ENCODE results near the gene BEST3.
A peak's percentile ranks its signal among the peaks of the same experiment; 100 is the strongest.

Gene BEST3

DNA sequence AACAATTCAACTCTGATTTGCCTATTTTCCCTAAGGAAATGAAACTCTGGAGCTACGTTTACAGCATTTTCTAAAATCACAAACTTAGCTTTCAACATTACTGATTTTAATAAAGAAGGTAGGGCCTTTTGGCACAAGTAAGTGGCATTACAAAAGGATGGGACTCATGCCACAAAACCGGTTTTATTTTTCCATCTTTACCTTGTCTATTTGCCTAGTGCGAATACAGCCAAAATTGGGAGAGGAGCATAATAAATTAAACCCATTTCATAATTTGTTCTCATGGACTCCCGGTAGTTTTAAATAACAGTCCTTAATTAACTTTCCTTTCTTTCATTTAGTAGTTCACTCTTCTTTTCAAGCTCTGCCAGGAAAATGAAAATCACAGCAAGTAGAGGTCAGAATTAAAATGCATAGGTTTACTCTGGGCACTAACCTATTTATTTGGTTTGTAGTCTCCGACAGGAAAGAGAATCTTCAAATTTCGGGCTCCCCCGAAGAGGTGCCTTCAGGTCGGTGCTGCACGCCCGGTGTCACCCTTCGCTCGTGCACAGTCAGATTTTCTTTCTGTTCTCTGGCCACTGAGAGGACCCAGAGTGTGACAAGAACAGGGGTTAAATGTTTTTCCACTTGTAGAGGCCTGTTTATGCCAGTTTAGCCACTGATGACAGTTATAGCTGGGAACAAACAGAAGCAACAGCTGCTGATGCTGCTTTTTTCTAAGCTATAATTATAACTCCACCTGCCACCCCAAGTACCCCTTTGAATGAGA is at the start of gene BEST3:
BEST3 (minus strand) TSS at position 535 of the 772 bp plus-strand sequence. CDS start 1,505 bp downstream, outside the sequence.
- DNase-seq (ENCODE audit: low read depth in 3 of 3), result no peak

DNA sequence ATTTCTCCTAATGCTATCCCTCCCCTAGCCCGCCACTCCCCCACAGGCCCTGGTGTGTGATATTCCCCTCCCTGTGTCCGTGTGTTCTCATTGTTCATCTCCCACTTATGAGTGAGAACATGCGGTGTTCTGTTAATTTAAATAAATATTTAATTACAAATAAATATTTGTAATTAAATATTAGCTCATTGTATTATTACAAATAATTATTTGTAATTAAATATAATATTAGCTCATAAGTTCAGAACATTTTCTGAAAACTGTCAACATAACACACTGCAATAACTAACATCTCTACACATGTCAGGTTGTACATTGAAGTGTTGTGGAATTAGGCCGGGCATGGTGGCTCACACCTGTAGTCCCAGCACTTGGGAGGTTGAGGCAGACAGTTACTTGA is 45.0 kb upstream of the BEST3 start:
- no peak for DNase-seq (ENCODE audit: low read depth in 3 of 3)

DNA sequence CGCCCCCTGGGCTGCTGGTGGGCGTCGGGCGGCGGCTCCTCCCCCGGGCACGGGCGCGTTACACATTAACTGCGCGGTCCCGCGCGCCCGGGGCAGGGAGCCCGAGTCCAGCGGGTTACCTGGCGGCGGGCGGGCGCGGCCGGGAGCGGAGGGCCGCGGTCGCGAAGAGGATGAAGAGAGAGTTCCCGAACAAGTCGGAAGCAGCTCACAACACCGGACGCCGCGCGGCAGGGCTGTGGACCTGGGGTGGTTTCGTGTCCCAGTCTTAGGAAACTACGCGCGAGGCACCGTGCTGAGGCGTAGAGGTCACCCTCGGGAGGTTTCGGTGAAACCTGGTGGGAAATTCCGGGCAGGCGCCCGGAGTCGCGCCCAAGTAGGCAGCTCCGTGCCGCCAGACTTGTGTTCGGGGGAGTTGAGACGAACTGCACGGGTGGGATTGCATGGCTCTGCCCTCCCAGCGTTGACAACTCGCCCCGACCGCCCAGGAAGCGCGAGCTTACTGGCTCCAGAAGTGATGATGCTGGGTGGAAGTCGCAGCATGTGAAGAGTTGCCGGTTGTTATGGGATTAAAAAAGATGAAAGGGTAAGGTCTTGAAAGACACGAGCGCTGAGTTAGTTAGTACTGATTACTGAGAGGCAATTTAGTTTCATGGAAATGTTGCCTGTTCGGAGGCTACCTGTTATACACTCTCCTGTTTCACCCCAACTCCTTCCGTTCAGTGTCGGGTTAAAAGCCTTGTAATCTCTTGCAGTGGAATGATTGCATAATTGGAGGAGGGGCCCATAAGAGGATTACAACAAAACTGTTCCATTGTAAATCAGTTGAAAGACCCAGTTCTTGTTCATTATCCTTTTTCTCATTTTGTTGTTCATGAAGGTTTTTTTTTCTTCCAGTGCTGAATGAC is 40.4 kb upstream of the BEST3 start:
- DNase-seq (ENCODE audit: low read depth in 3 of 3), result peak; percentile 23 to 37 (median 25)

DNA sequence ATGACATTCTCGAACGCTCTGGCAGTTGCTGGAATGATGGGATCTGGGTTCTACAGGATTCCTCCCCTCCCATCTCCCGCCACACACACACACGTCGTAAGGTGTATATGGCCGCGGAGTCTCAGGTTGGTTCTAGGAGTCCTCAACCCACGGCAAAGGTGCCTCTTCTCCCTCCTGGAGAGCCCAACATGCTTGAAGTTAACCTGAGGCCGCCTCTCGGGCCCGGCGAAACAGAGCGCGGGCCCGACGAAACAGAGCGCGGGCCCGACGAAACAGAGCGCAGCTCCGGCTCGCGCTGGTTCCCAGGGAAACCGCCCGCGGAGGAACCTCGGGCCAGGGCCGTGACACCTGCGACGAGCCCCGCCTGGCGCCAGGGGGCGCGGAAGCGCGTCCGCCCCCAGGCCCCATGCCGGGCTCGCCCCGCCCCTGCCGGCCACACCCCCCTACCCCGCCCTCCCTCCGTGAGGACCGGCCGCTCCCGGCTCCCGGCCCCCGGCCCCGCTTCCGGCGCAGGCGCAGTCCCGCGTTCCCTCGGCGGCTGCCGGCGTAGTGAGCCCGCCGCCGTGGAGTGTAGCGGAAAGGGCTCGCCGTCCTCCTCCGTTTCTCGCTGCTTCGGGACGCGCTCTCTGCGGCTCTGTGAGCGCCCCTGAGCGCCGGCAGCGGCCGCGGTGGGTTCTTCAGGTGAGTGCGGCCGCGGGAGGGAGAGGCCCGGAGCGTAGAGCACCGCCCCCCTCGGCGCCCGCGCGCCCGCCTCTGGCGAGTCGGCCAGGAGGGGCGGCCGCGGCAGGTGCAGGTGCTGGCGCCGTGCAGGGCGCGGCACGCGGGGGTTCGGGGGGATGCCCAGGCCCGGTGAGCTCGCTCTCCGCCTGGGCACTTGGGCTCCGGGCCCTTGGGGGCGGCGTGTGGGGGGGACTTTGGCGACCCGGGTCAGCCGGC is 39.5 kb upstream of the BEST3 start, which contains the start of gene RAB3IP:
RAB3IP (plus strand) TSS at position 510 of the 936 bp plus-strand sequence. CDS start 16,549 bp downstream, outside the sequence.
- DNase-seq (ENCODE audit: low read depth in 3 of 3), result peak; percentile 88 to 93 (median 92)

DNA sequence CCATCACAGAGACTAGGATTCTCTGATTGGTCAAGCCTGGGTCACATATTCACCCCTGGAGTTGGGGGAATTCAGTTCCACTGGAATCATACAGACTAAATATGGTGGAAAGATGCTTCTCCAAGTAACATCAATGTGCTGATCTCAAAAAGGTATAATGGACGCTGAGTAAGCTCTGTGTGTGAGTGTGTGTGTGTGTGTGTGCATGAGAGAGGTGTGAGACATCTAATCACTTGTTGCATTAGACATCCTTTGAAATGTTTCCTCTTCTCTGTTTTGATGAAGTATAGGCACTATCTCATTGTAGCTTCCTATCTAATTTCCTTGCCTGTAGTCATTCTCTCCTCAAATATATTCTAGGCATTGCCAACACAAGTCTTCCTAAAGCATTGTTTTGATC is 34.5 kb upstream of the BEST3 start:
- DNase-seq (ENCODE audit: low read depth in 3 of 3), result no peak

DNA sequence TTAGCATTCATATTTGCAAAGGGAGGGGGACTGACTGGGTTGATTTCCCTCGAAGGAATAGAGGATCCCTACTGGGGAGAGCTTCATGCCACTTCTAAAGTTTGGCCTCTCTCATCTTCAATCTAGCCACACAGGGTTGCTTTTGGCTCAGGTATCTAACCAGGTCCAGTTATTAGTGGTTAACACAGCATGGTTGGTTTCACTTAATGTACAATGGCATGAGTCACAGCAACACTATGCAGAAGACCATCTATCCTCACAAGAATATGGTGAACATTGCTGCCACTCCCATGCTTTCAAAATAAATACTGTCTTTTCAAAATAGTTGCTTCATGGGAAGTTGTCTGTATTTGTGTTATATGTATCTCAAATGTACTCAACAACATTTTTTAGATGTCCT is 33.0 kb upstream of the BEST3 start:
- no peak for DNase-seq (ENCODE audit: low read depth in 3 of 3)

DNA sequence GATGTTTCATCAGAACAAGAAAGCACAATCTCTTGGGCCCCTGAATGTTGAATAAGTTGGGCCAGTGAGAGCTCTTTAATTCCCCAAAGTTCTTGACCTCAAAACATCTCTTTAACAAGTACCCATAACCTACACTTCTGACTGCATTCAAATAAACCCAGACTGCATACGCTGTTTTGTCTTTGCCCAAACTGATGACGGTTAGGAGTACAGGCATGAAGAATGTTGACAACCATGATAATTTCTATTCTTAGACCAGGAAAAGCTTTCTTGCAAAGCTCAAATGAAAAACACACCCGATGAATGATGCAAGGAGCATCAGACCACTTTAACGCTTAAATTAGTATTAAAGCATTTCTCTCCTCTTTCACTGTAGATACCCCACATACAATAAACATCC is 27.8 kb upstream of the BEST3 start:
- DNase-seq (ENCODE audit: low read depth in 3 of 3), result no peak

DNA sequence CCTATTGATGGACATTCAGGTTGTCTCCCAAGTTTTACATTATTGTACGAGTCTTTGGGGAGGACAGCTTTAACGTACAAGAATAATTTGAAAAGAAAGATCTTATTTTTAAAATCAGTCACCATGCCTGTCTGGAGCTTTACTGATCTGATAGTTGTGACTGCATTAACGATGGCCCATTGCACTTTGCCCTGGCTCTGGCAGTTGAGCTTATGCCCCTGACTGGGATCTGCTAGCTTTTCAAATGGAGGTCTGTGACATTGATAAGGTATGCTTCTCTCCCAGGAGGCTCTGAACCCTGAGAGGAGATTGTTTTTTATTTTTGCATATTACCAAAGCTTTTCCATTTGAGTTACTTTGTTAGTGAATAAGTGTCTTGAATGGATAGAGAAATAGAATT is 21.6 kb upstream of the BEST3 start:
- no peak for DNase-seq (ENCODE audit: low read depth in 3 of 3)

DNA sequence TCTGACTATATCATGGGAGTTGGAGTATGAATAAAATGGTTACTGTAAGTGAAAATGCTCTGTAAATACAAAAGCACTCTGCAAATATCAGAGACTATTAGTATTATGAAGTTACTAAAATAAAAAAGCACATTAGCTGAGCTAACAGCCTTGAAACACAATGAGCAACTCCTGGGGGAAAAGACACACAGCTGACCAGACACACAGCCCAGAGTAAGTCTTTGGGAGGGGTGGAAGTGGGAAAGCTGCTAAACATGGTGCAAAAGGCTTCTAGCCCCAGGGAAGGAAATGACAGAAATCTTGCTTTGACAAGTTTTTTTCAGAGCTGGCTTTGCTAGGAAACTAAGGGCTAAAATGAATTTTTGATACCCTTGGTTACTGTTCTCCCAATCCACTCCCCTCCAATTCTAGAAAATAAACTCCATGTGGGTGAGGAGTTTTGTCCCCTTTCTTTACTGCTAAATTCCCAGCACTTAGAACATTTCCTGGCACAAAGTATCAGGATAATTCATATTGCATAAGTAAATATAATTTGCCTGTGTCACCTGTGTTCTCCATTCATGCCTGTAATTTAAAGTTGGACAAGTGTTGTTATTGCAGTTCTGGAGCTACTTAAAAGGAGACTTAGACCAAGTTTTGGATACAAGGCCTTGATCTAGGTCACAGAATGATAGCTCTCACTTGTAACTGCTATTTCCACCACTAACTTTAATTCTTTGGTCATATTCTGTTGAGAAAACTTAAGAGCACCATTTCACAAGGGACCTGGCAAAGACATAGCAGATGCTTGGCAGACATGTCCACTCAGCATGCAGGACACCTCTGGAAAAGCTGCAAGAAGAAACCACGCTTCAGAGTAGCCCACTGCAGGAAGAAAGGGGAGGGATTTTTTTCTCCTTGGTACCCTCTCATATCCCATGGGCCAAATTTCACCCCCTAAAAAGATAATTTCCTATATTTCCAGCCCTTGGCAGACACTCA is 20.5 kb upstream of the BEST3 start:
- DNase-seq (ENCODE audit: low read depth in 3 of 3), result no peak

DNA sequence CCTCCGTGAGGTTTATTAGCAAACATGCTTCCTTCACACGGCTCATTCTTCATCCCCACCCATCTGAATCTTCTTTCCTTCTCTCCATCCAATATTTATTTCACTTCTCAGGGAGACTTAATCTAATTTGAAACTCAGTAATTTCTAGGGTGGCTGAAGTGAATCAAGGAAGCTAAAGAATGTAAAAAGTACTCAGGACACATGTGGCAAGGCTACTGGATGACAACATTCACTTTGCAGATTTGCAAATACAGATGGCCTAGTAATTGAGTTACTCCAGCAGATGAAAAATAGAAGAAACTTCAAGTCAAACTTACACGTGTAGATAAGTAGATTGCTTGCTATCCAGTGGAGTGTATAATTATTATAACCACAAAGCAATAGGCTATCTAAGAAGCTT is 15.4 kb upstream of the BEST3 start:
- DNase-seq (ENCODE audit: low read depth in 3 of 3), result no peak

DNA sequence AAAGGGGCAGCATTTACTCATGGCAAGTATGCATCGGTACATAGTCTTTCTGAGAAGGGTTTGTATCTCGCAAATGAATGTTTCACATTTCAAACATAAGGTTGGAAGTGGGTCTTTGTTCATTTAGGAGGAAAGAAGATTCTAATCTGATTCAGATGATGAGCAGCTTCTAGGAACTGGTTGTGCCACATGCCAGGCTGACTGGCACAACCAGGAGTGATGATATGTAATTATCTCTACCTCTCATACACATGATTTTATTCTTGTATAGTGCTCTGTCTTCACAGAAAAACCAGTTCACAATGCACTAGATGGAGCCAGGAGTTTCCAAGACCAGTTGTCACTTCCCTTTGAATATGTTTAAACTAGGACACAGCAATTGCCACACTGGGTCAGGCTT is 13.7 kb upstream of the BEST3 start:
- no peak for DNase-seq (ENCODE audit: low read depth in 3 of 3)

DNA sequence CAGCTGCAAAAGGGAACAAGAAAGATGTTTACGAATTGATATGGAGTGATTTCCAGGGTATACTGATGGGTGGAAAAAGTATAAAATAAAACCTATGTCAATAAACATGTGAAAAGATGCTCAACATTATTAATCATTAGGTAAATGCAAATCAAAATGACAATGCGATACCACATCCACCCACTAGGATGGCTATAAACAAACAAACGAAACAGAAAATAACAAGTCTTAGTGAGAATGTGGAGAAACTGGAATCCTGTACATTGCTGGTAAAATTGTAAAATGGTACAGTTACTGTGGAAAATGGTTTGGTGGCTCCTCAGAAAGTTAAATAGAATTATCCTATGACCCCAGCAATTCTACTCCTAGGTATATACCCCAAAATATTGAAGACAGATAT is 9.5 kb upstream of the BEST3 start:
- no peak for DNase-seq (ENCODE audit: low read depth in 3 of 3)

DNA sequence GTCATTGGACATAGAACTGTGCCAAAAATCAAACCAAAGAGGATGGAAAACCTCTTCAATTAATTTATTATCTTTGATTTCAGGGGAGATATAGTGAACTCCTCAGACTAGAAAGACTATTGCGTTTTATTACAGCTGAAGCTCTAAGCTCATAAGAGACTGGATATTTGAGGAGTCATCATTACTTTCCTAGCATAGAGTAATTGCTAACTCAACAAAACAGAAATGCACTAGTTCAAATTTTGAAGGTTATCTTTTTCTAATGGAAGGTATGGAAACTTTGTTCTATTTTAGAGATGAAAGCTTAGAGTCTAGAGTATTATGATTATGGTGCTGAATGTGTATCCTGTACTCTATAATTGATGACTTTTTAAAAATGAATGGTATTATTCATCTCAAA is 5.3 kb upstream of the BEST3 start:
- no peak for DNase-seq (ENCODE audit: low read depth in 3 of 3)

DNA sequence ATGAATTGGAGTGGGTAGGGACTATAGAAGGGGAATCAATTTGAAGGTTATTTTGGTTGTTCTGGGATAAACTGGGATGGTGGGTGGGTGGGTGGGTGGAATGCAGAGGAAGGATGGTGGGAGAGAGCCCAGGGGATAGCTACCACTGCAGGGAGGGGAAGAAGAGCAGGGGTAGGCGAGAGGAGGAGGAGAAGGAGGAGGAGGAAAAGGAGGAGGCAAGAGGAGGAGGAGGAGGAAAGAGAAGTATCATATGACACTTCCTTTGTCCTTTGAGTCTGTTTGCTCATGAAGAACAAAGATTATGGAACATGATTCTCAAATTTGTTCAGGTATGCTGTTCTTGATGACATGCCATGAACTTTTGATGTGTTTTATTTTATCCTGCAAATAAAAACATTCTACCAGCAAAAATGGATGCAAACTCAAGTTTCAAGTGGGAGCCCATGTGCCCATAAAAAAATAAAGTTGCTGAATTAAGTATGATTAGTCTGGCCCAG is 4.1 kb upstream of the BEST3 start:
- no peak for DNase-seq (ENCODE audit: low read depth in 3 of 3)

DNA sequence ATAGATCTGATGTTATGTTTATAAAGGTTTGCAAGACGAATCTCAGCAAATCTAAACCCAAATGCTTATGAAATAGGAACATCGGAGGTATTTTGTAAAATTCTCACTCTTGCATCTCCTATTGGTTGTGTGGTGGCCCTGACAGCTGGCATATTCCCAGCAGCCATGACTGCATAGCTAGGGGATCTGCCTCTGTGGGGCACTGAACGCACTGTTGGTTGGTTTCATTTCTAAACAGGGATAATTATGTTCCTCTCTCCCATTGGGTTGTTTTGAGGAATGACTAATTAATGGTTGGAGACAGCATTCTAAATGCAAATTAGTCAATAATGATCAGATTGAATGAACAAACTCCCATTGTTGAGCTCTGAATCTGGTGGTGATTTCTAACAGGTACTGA is 2.7 kb upstream of the BEST3 start:
- DNase-seq (ENCODE audit: low read depth in 3 of 3), result no peak

DNA sequence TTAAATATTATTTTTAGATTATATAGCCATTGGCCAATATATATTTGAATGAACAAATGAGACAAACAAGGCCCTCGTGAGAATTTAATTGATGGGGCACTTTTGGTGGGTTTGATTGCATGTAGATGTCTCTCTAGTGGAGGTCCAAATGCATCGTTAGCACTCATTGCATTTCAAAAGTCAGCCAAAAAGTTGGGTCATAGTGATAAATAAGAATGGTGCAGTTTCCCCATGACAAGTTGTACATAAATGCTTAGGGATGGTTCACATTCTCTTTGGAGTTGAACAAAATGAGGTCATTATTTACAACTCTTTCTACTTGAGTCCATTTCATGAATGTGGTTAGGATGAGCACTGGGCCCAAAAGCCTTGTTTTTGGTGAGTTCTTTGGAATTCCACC is 1.0 kb downstream of the BEST3 start:
- no peak for DNase-seq (ENCODE audit: low read depth in 3 of 3)

DNA sequence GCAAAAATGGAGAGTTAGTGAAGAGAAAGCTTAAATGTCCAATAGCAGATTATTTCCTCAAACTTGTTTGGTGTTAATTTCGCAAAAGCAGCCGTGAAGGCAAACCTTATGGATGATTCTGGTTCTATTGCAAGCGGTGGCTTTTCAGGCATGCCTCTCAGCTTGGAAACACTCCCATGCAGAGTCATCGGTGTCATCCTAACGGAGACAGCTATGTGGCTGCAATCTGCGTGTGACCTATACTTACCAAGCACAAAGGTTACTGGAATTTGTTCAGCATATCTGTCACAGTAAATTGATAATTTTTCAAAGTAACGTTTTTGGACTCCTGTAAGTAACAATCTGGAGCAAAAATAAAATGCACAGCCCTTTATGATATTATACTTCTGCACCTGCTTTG is 5.0 kb downstream of the BEST3 start:
- DNase-seq (ENCODE audit: low read depth in 3 of 3), result no peak

DNA sequence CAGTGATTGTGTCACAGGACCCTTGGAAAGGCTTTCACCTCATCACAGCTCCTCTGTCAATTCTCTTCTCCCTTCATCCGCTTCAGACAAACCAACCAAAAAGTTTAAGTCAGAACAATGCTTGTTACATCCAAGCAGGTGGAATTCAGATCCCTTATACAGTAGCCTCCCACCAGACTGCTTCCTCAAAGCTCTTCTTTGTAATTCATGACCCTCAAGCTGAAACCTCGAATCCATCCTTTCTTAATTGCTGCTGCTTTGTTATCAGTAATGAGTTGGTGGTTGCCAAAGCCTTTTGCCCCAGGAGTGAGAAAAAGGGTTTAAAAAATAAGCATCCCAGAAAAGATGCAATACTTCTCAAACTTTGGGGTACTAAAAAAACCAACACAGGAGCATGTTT is 9.5 kb downstream of the BEST3 start:
- DNase-seq (ENCODE audit: low read depth in 3 of 3), result no peak

DNA sequence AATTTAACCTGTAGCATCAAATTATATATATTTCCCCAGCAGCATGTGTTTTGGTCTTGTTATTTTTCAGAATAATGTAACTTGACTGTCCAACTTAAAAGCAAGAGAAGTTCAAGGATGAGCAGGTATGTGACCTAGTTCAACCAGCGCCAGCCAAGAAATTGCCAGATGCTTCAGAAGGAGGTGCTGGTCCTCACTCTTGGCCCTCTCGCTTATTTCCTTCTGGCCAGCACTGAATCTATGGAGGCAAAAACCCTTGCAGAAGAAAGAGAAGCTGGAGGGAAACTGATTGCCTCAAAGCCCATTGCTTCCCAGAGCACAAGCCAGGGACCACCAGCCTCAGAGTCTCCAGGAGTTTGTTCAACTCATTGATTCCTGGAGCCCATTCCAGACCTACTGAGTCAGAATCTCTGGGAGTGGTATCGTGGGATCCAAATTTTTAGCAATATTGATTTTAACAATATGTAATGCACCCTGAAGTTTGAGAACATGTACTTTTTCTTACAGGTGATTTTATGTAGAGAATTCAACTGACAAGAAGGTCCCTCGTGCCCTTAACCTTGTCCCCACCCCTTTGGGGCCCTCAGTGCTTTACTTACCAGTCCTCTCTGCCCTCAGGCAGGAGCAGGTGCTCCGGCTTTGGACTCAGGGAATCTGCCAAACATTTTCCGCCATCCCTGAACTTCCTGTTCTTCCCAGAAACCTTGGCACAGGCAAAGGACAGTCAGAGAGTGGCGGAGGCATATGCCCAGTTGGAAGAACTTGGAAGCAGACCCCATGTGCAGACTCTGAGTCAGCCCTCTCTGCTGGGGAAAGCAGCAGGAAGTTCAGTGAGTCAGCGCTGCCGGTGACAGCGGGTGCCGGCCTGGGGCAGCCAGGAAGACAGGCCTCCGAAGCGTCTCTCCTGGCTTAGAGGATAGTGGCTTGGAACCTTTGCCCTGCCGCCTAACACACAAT is 10.4 kb downstream of the BEST3 start:
- DNase-seq (ENCODE audit: low read depth in 3 of 3), result peak in 2 of 3 experiments; percentile 4 to 12

Measured in stimulated activated CD4-positive, alpha-beta T cell treated with anti-CD3 and anti-CD28 coated beads, TNF-alpha, amount 100 ng/mL, for 4 hours (primary cell).